HG02852 (cell line): Measurements from ENCODE around the gene GABRD.

Source experiments
- ATAC-seq: cut with Tn5 transposase; IDR thresholded peaks from one replicate; pipeline ENCODE4 v1.9.1; 2021; ENCODE audit warnings: mild to moderate bottlenecking, moderate library complexity; ENCODE audit not compliant: unreplicated experiment

The GABRD gene

GRCh38 chr1:1985375-1986050 is 33.6 kb upstream of the GABRD start:
- no peak for ATAC-seq

- ATAC-seq = no peak
Measured at GRCh38 chr1:1986451-1987141, 32.5 kb upstream of the GABRD start.

- ATAC-seq = no peak
Measured at GRCh38 chr1:1987142-1987510, 32.0 kb upstream of the GABRD start.

GRCh38 chr1:1988061-1988945 is 30.8 kb upstream of the GABRD start:
- ATAC-seq = no peak

GRCh38 chr1:1989102-1989542 is 30.0 kb upstream of the GABRD start:
- ATAC-seq = no peak

GRCh38 chr1:1989789-1990188 is 29.4 kb upstream of the GABRD start:
- no peak for ATAC-seq

- no peak for ATAC-seq
Measured at GRCh38 chr1:1990222-1990621, 28.9 kb upstream of the GABRD start.

- ATAC-seq = no peak
Measured at GRCh38 chr1:1994536-1994935, 24.6 kb upstream of the GABRD start.

GRCh38 chr1:1996207-1996651 is 22.9 kb upstream of the GABRD start:
- no peak for ATAC-seq

GRCh38 chr1:1997576-1997975 is 21.6 kb upstream of the GABRD start:
- ATAC-seq = no peak

- no peak for ATAC-seq
Measured at GRCh38 chr1:2000432-2000831, 18.7 kb upstream of the GABRD start.

- ATAC-seq = no peak
Measured at GRCh38 chr1:2000850-2001249, 18.3 kb upstream of the GABRD start.

- no peak for ATAC-seq
Measured at GRCh38 chr1:2001773-2002411, 17.3 kb upstream of the GABRD start.

- no peak for ATAC-seq
Measured at GRCh38 chr1:2003541-2004131, 15.5 kb upstream of the GABRD start, which contains the start of gene CFAP74. TSS of gene CFAP74 (minus strand) at chr1:2003786. CDS start at chr1:1990956, 12,830 bp downstream.

- ATAC-seq = no peak
Measured at GRCh38 chr1:2004856-2005255, 14.3 kb upstream of the GABRD start.

- no peak for ATAC-seq
Measured at GRCh38 chr1:2009101-2010053, 9.8 kb upstream of the GABRD start.

- no peak for ATAC-seq
Measured at GRCh38 chr1:2014181-2014580, 5.0 kb upstream of the GABRD start.

GRCh38 chr1:2014741-2015735 is 4.1 kb upstream of the GABRD start:
- ATAC-seq = no peak
